Posterior cingulate gyrus (tissue), 11 donors: ENCODE results near the gene FBXO36.
A peak's percentile ranks its signal among the peaks of the same experiment; 100 is the strongest.
"Not testable (repeated sequence)": the region's sequence is repeated elsewhere in the genome, so short reads cannot be mapped to it uniquely, and the experiment has no call there.

Experiments
- DNase-seq, 10 donors: peaks; one replicate each; pipeline versions ENCODE4 v3.0.0 to v3.0.0-alpha.2; 2020 to 2021; ENCODE audit warnings: mixed read lengths in 3 of 10
- intact Hi-C: fragments of 100-400 bp; cut with DNase I; formaldehyde crosslinking; loops from one replicate; pipeline ENCODE4 v1.15.1; 2023

FBXO36 gene

DNA sequence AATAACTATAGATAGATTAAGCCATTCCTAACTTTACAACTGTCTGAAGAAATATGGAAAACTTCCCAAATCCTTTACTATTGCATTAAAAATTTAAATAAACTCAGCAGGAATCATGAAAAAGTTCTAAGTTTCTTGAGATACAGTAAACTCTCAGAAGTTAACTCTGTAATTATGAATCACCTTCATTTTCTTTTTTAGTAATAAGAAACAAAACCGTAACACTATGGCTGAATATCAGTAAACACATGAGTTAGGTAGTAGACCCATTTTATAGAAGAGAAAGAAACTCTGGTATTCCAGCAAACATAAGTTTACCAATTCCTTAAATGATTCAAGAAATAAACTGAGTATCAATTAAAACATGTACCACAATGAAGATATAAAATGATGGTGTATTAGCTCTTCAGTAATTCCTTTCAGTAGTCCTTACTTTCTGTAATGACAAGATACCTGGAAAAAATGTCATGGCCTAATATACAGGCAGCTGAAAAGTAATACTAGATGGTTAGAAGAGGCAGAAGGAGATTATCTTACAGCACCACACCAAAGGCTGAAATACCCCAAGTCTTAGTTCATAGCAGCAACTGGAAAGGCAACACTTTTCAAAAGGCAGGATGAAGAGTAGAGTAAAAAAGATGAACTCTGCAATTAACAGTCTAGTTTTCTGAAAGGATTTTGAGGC, 12.0 kb upstream of the FBXO36 start:
- no peak for DNase-seq
- intact Hi-C loops: loop anchor here (5.0 kb wide), 1 partner anchor 108 kb away; no protein-coding TSS in a partner anchor

GRCh38 chr2:229910832-229911412, 11.4 kb upstream of the FBXO36 start:
- no peak for DNase-seq
- intact Hi-C loops: loop anchor here (5.0 kb wide), 1 partner anchor 109 kb away; no protein-coding TSS in a partner anchor

- intact Hi-C loops: loop anchor here (5.0 kb wide), 1 partner anchor 112 kb away; no protein-coding TSS in a partner anchor
- DNase-seq: no peak
These were observed 8.1 kb upstream of the FBXO36 start for GRCh38 chr2:229914171-229914570.

DNA sequence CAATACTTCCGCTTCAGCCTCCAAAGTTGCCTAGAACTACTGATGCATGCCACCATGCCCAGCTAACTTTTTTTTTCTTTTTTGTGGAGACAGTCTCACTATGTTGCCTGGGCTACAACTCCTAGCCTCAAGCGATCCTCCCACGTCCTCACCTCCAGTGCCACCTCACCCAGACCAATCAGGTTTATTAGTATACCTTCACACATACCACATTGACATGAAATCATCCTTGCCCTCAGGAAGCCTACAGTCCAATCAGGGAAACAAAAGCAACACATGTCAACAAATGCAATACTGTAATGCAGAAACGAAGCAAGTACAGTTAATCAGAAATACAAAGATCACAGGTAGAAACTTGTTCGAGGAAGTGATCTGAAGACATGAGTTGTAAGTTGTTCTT, 4.5 kb upstream of the FBXO36 start:
- intact Hi-C loops: no loop called here
- no peak for DNase-seq

DNA sequence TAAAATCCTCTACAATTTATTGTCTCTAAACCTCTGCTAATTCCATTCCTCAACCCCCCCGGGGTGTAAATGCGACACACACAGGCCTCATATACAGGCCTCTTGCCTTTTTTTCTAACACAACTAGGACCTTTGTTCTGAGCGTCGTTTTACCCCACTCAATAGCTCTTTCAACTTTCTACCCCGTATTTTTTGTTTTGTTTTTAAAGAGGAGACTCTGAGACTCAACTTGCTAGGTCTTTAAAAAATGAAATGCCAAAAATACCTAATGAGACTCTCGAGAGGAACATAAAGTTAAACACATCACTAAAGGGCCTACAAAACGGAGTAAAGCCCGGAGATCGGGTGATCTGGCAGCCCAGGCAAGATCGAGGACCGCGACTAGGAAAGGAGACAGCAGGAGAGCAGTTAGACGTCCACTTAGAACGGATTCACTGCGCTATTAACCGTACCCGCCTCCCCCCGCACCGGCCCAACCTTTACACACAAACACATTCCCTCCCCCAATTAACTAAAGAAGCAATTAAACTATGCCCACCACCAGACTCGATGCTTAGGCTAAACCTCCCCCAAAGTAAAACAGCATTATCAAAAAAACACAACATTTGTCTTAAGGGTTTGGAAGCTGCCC, 2.2 kb upstream of the FBXO36 start:
- intact Hi-C loops: loop anchor here (5.0 kb wide), 1 partner anchor 138 kb away; no protein-coding TSS in a partner anchor
- peak in 3 of 10 donors; percentile 14 to 82 (median 14) for DNase-seq

DNA sequence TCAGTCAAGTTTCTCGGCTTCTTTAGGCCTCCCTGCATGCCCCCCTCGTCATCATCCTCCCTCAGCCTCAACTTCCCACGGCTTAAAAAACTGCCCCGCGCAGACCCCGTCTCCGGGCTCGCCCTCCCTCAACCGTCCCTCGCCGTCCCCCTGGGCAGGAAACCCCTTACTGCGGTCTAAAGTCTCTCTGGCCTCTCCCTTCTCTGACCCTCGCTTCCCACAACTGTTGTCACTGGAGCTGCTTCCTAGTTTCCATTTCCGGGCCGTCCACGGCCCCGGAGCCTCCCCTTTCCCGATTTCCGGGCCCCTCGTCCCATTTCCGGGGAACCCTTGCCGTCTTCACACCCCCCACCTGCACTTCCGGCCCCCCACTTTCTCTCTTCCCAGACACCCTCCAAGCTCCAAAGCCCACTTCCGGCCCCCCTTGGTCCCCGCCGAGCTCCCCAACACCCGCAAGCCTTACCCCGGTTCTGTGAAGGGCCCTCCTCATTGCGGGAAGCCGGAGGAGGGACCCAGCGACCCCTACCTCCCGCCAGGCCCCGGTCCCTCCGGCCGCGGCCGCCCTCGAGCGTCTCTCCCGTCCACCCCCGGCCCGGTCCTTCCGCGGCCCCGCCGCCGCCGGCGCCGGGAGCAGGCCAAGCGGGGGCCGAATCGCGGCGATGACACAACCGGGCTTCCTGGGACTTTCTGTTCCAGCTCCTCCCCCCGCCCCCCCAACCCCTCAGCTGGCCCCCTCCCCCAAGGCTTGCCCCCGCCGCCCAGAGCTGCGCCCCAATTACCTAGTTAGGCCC, 1.0 kb upstream of the FBXO36 start:
- intact Hi-C loops: loop anchor here (5.0 kb wide), 1 partner anchor 139 kb away; no protein-coding TSS in a partner anchor

GRCh38 chr2:229921892-229922448, 333 bp upstream of the FBXO36 start, which contains the start of gene TRIP12:
Gene TRIP12, minus strand, starts transcription at chr2:229922009. Its CDS starts 41,930 bp downstream, at chr2:229880079.
- intact Hi-C loops: loop anchor here (5.0 kb wide), 1 partner anchor 140 kb away; no protein-coding TSS in a partner anchor
- DNase-seq: peak in 9 of 10 donors; percentile 82 to 97 (median 88)

More for the DNA sequence above, 1.0 kb upstream of the FBXO36 start:
- peak; percentile 73 to 97 (median 79) for DNase-seq

DNA sequence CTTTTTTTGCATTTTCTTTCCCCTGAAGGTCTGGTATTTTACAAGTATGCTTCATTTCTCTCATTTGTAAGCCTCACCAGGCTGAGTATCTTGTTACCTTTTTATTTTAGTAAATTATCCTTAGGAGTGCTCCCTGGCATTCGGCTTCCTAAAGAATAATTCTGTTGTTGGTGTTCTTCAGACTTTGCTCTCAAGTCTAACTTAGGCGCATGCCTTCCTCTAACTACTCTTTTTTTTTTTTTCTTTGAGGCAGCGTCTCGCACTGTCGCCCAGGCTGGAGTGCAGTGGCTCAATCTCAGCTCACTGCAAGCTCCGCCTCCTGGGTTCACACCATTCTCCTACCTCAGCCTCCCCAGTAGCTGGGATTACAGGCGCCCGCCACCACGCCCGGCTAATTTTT, 2.2 kb downstream of the FBXO36 start:
- intact Hi-C loops: loop anchor here (5.0 kb wide), 1 partner anchor 142 kb away; no protein-coding TSS in a partner anchor
- not testable (repeated sequence) for DNase-seq

DNA sequence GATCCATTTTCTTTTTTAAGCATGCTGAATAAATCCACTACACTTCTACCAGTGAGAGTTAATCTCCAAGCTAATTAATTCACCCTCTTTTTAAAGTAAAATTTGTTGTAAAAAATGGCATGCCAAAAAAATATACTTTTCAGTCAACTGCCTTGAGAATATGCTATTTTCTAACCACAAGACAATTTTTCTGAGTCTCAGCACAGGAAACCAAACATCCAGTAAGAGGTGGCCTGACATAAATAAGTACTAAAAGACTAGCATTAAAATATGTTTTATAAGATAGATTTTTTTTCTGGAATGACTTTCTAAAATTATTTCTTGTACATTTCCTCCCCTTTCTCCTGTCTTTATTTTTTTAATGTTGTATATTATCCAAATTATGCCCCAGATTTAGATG, 2.9 kb downstream of the FBXO36 start:
- intact Hi-C loops: no loop called here
- no peak for DNase-seq

DNA sequence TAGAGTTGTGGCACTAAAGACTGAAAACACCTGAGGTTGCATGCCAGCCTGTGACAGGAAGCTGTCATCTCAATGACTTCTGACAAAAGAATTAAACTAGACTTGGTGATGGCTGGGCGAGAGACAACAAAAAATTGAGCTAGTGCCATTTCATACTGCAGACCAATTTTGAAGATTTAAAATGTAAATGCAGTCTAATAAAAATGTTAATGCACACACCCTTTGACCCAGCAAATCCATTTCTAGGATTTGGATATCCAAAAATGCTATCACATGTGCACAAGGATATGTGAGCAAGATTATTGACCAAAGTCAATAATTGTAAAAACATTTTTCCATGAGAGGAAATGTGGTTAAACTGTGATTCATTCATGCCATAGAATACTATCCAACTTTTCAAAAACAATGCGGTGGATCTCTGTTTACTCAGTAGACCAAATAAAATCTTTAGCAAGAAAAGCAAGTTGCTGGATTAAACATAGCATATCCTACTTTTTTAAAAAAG, 5.6 kb downstream of the FBXO36 start:
- no peak for DNase-seq
- intact Hi-C loops: no loop called here

DNA sequence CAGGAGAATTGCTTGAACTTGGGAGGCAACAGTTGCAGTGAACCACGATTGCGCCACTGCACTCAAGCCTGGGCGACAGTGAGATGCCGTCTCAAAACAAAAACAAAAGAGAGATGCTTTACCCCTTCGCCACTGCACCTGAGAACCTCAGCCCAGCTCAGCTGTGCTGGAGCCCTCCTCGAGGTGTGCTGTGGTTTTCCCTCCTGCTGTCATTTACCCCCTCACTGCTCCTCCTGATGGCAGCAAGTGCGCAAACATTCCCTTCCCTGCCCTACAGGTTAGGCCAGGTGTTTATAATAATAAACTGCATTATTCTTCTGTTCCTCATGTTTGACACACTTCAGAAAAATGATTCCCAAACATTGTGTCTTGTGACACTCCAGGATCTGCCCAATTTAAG, 8.4 kb downstream of the FBXO36 start:
- no peak for DNase-seq
- intact Hi-C loops: no loop called here

DNA sequence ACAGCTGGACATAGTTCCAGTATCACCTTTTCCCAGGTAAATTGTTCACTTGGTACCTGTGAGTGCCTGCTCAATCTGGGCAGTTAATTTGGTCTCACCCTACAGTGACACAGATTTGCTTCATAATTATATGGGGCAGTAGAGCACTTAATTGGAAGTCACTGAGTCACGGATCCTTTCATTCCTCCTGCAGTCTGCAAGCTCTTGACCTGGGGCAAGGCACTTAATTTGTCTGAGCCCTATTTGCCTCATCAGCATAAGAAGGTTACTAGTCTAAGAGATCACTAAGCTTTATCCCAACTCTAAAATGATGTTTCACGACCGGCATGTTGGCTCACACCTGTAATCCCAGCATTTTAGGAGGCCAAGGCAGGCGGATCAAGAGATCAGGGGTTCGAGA, 8.9 kb downstream of the FBXO36 start:
- intact Hi-C loops: no loop called here

GRCh38 chr2:229937537-229937936, 15.2 kb downstream of the FBXO36 start:
- no peak for DNase-seq
- intact Hi-C loops: no loop called here

More for the DNA sequence above, 8.9 kb downstream of the FBXO36 start:
- no peak for DNase-seq

DNA sequence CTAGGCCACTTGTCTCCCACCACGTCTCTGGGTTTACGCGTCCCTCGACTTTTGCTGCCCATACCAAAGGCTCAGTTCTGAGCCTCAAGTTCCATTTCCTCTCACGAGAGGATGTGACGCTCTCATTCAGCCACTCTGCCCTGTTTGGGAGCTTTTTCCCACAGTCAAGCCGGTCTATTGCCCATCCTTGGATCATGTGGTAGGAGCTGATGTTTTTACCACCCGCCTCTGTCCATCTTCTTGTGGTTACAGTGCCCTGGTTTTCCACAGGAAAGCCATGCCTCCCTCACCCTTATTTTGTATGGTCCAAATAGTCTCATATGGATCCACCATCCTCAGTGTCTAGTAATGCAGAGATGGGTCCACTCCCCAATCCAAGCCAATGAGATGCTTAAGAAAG, 20.4 kb downstream of the FBXO36 start:
- intact Hi-C loops: no loop called here
- no peak for DNase-seq

DNA sequence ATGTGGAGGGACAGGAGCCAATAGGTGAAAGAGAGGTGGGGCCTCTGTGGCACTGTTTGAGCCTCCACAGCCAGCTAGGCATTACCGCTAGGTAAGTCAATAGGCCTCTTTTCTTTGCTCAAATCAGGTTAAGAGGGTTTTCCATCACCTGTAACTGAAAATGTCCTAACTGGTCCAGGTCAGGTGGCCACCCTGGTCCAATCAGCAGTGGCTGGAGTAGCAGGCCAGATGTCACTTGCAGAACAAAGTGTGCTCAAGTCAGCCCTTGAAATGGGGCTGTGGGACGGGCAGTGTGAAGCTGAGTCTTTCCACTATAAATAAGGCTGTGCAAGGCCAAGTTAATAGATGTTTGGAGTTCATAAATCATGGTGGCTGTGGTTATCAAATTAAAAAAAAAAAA, 20.9 kb downstream of the FBXO36 start:
- no peak for DNase-seq
- intact Hi-C loops: no loop called here

DNA sequence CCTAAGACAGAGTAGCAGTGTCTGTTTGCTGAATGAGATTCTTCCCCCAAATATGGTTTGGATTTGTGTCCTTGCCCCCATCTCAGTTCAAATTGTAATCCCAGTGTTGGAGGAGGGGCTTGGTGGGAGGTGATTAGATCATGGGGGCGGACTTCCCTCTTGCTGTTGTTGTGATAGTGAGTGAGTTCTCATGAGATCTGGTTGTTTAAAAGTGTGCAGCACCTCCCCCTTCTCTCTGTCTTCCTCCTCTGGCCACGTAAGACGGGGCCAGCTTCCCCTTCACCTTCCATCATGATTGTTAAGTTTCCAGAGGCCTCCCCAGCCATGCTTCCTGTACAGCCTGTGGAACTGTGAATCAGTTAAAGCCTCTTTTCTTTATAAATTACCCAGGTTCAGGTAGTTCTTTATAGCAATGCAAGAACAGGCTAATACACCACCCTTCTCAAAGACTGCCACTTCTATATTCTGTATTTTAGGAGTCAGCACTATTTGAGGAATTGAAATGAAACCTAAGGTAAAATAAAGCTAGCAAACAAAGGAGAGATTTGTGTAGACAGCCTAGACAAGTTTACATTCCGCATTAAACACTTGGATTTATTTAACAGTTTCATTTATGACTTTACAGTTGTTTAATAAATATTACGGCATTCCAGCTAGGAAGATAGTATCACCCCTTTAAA, 21.6 kb downstream of the FBXO36 start:
- intact Hi-C loops: no loop called here
- DNase-seq: no peak

DNA sequence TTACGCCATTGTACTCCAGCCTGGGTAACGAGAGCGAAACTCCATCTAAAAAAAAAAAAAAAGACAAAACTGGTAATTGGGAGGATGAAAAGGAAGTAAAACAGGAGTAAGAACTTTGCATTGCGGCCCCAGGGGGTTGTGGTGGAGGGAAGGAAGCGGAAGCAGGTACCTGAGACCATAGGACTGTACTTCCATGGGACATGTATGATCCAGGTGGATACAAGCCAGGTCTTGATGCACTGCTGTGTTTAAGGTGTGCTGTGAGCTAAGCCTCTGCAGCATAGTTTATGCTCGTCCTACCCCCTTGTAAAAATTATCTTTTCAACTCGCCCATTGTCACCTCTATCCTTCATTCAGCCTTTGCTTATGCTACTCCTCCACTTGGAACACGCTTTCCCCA, 23.7 kb downstream of the FBXO36 start:
- DNase-seq: no peak
- intact Hi-C loops: no loop called here

DNA sequence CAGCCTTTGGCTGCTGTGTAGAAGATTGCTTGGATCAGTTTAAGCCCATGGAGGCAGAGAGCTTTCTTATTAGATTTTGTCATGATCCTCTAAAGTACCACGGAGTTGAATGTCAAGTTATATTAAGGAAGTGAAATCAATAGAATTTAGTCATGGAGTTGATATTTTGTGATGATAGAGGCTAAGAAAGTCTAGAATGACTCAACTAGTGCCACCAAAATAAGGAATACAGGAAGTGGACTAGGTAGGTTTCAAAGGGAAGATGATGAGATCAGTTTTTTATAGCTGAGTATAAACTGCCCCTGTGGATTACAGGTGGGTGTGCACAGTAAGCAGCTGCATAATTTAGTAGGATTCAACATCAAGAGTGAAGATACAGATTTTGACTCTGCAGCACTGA, 25.2 kb downstream of the FBXO36 start:
- intact Hi-C loops: no loop called here
- no peak for DNase-seq

GRCh38 chr2:229952256-229952835, 30.0 kb downstream of the FBXO36 start:
- intact Hi-C loops: no loop called here
- no peak for DNase-seq
